ENCODE measurements around the gene ATAD3A.
"Not testable (repeated sequence)": the region's sequence is repeated elsewhere in the genome, so short reads cannot be mapped to it uniquely, and the experiment has no call there.

ATAD3A gene

GRCh38 chr1:1482856-1483255, 29.1 kb upstream of the ATAD3A start:
- no peaks in the 10 kb centered on the region for H3K4me1 ChIP-seq (ENCODE audit: insufficient read depth, poor library complexity, severe bottlenecking)
- no peaks in the 10 kb centered on the region for H3K9me3 ChIP-seq (ENCODE audit: severe bottlenecking)
- peaks cover 42% of the 10 kb centered on the region for H3K36me3 ChIP-seq (ENCODE audit: low read depth)
- no peak overlapping the region for H3K27ac ChIP-seq (ENCODE audit: poor library complexity, severe bottlenecking)
- H3K27me3 ChIP-seq (ENCODE audit: insufficient read depth, poor library complexity, severe bottlenecking), result no peaks in the 10 kb centered on the region
- no peak for ATAC-seq (ENCODE audit: low read depth)
- no peak for TF ChIP-seq CTCF (IDR thresholded peaks at IDR 0.05; ENCODE audit: poor library complexity, severe bottlenecking)
- no peak overlapping the region for H3K4me3 ChIP-seq (ENCODE audit: severe bottlenecking)
- no peak for DNase-seq (ENCODE audit: low spot score)

GRCh38 chr1:1483714-1484113, 28.2 kb upstream of the ATAD3A start:
- H3K4me3 ChIP-seq (ENCODE audit: severe bottlenecking), result no peak overlapping the region
- no peaks in the 10 kb centered on the region for H3K4me1 ChIP-seq (ENCODE audit: insufficient read depth, poor library complexity, severe bottlenecking)
- no peaks in the 10 kb centered on the region for H3K27me3 ChIP-seq (ENCODE audit: insufficient read depth, poor library complexity, severe bottlenecking)
- H3K36me3 ChIP-seq (ENCODE audit: low read depth), result peaks cover 45% of the 10 kb centered on the region
- no peak overlapping the region for H3K27ac ChIP-seq (ENCODE audit: poor library complexity, severe bottlenecking)
- ATAC-seq (ENCODE audit: low read depth), result no peak
- H3K9me3 ChIP-seq (ENCODE audit: severe bottlenecking), result no peaks in the 10 kb centered on the region
- no peak for TF ChIP-seq CTCF (IDR thresholded peaks at IDR 0.05; ENCODE audit: poor library complexity, severe bottlenecking)
- no peak for DNase-seq (ENCODE audit: low spot score)

- ATAC-seq (ENCODE audit: low read depth); H3K27me3 ChIP-seq (ENCODE audit: insufficient read depth, poor library complexity, severe bottlenecking); H3K27ac ChIP-seq (ENCODE audit: poor library complexity, severe bottlenecking); DNase-seq (ENCODE audit: low spot score); H3K4me3 ChIP-seq (ENCODE audit: severe bottlenecking); H3K4me1 ChIP-seq (ENCODE audit: insufficient read depth, poor library complexity, severe bottlenecking); H3K9me3 ChIP-seq (ENCODE audit: severe bottlenecking): not testable (repeated sequence)
- H3K36me3 ChIP-seq (ENCODE audit: low read depth), result peaks cover 58% of the 10 kb centered on the region
Observed at GRCh38 chr1:1484976-1485750, 26.8 kb upstream of the ATAD3A start.

GRCh38 chr1:1485755-1486317, 26.1 kb upstream of the ATAD3A start:
- not testable (repeated sequence) for H3K27me3 ChIP-seq (ENCODE audit: insufficient read depth, poor library complexity, severe bottlenecking); ATAC-seq (ENCODE audit: low read depth); H3K9me3 ChIP-seq (ENCODE audit: severe bottlenecking); H3K27ac ChIP-seq (ENCODE audit: poor library complexity, severe bottlenecking); H3K4me3 ChIP-seq (ENCODE audit: severe bottlenecking); DNase-seq (ENCODE audit: low spot score); H3K4me1 ChIP-seq (ENCODE audit: insufficient read depth, poor library complexity, severe bottlenecking)
- H3K36me3 ChIP-seq (ENCODE audit: low read depth), result peaks cover 61% of the 10 kb centered on the region

GRCh38 chr1:1487701-1488100, 24.3 kb upstream of the ATAD3A start:
- Histone ChIP-seq H3K4me1 (ENCODE audit: insufficient read depth, poor library complexity, severe bottlenecking) (no peaks in the 10 kb centered on the region), H3K9me3 (ENCODE audit: severe bottlenecking) (no peaks in the 10 kb centered on the region), H3K27me3 (ENCODE audit: insufficient read depth, poor library complexity, severe bottlenecking) (no peaks in the 10 kb centered on the region), H3K36me3 (ENCODE audit: low read depth) (peaks cover 73% of the 10 kb centered on the region), H3K4me3 (ENCODE audit: severe bottlenecking) (no peak overlapping the region), H3K27ac (ENCODE audit: poor library complexity, severe bottlenecking) (no peak overlapping the region)
- ATAC-seq (ENCODE audit: low read depth) (no peak), DNase-seq (ENCODE audit: low spot score) (no peak)
- TF ChIP-seq CTCF (IDR thresholded peaks at IDR 0.05; ENCODE audit: poor library complexity, severe bottlenecking), result no peak

- Histone ChIP-seq H3K27ac (ENCODE audit: poor library complexity, severe bottlenecking) (no peak overlapping the region), H3K27me3 (ENCODE audit: insufficient read depth, poor library complexity, severe bottlenecking) (no peaks in the 10 kb centered on the region), H3K4me1 (ENCODE audit: insufficient read depth, poor library complexity, severe bottlenecking) (no peaks in the 10 kb centered on the region), H3K36me3 (ENCODE audit: low read depth) (peaks cover 71% of the 10 kb centered on the region), H3K9me3 (ENCODE audit: severe bottlenecking) (no peaks in the 10 kb centered on the region), H3K4me3 (ENCODE audit: severe bottlenecking) (no peak overlapping the region)
- ATAC-seq (ENCODE audit: low read depth), result no peak
- no peak for TF ChIP-seq CTCF (IDR thresholded peaks at IDR 0.05; ENCODE audit: poor library complexity, severe bottlenecking)
- DNase-seq (ENCODE audit: low spot score), result no peak
Observed at GRCh38 chr1:1489231-1489630, 22.7 kb upstream of the ATAD3A start.
